D721Med (cell line): Measurements from ENCODE around the gene RFX7.
"Not testable (repeated sequence)": the region's sequence is repeated elsewhere in the genome, so short reads cannot be mapped to it uniquely, and the experiment has no call there.

Experiments
- DNase-seq: peaks from one replicate; pipeline ENCODE4 v3.0.0; 2011; ENCODE audit warnings: low spot score; ENCODE audit not compliant: insufficient read length
- FAIRE-seq: peaks from 2 replicates; lab custom pipeline; 2011; peaks lifted over from hg19 to GRCh38; lab: Jason Lieb, UNC
- TF ChIP-seq, protein P1 (sequence below): IDR thresholded peaks from 2 replicates; pipeline ENCODE4 v1.5.1; 2012; ENCODE audit warnings: mild to moderate bottlenecking, control low read depth; ENCODE audit not compliant: insufficient read depth; ENCODE audit errors: missing control alignments

The RFX7 gene

DNA sequence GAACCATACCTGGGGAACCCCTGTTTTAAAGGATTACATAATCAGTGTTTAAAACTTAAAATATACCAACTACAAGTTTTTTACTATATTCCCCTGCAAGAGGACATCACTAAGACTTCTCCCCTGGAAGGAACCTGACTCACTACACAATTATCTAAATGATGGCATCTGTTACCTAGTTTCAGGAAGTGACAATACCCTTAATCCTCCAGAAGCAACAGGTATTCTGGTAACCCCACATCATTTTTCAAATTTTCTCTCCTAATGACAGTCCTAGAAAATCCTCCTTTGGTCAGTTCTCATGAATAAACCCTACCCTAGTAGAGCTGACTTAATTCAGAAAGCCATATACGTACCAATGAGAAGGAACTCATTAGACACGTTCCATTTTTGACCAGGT is 78.4 kb downstream of the RFX7 start:
- TF ChIP-seq, protein P1, sequence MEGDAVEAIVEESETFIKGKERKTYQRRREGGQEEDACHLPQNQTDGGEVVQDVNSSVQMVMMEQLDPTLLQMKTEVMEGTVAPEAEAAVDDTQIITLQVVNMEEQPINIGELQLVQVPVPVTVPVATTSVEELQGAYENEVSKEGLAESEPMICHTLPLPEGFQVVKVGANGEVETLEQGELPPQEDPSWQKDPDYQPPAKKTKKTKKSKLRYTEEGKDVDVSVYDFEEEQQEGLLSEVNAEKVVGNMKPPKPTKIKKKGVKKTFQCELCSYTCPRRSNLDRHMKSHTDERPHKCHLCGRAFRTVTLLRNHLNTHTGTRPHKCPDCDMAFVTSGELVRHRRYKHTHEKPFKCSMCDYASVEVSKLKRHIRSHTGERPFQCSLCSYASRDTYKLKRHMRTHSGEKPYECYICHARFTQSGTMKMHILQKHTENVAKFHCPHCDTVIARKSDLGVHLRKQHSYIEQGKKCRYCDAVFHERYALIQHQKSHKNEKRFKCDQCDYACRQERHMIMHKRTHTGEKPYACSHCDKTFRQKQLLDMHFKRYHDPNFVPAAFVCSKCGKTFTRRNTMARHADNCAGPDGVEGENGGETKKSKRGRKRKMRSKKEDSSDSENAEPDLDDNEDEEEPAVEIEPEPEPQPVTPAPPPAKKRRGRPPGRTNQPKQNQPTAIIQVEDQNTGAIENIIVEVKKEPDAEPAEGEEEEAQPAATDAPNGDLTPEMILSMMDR: no peak

DNA sequence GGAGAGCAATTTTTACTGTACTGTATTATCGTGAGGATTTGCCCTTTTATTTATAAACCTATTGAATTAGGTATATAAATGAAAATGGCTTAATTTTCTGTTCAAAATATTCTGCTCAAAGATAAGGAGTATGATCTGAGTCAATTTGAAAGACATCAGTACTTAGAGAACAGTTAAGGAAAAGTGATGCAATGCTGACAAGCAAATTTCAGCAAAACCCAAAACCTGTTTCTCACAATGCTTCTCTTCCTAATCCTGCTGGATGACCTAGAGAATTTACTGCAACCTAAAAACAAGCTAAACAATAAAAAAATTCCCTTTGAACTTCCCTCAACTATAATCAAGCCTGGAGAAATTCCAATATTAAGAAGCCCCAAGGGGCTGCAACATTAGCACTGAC is 82.7 kb downstream of the RFX7 start:
- no peak for FAIRE-seq
- TF ChIP-seq, protein P1: no peak
- no peak for DNase-seq

More for the DNA sequence above, 78.4 kb downstream of the RFX7 start:
- FAIRE-seq: no peak
- DNase-seq: no peak

DNA sequence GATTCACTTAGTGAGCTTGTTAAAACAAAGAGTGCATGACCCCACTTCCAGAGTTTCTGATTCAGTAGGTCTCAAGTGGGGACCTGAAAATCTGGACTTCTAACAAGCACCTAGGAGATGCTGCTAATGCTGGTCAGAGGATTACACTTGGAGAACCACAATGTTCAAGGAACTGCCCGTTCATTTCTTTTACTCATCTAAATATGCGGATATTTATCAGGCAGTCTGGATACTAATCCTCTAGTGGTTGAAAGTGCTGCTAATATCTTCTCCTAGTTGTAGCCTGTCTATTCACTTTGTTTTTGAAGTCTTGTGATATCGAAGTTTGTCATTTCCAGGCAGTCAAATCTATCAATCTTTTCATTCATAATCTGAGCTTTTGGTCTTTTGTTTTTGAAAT is 86.8 kb downstream of the RFX7 start:
- DNase-seq: no peak
- FAIRE-seq: no peak
- TF ChIP-seq, protein P1: no peak

DNA sequence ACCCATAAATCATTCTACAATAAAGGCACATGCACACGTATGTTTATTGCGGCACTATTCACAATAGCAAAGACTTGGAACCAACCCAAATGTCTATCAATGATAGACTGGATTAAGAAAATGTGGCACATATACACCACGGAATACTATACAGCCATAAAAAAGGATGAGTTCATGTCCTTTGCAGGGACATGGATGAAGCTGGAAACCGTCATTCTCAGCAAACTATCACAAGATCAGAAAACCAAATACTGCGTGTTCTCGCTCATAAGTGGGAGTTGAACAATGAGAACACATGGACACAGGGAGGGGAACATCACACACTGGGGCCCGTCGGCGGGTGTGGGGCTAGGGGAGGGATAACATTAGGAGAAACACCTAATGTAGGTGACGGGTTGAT is 88.4 kb downstream of the RFX7 start:
- not testable (repeated sequence) for DNase-seq, FAIRE-seq

DNA sequence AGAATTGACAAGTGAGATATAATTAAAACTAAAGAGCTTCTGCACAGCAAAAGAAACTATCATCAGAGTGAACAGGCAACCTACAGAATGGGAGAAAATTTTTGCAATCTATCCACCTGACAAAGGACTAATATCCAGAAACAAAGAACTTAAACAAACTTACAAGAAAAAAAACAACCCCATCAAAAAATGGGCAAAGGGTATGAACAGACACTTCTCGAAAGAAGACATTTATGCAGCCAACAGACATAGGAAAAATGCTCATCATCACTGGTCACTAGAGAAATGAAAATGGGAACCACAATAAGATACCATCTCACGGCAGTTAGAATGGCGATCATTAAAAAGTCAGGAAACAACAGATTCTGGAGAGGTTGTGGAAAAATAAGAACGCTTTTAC is 88.9 kb downstream of the RFX7 start:
- not testable (repeated sequence) for FAIRE-seq, DNase-seq

DNA sequence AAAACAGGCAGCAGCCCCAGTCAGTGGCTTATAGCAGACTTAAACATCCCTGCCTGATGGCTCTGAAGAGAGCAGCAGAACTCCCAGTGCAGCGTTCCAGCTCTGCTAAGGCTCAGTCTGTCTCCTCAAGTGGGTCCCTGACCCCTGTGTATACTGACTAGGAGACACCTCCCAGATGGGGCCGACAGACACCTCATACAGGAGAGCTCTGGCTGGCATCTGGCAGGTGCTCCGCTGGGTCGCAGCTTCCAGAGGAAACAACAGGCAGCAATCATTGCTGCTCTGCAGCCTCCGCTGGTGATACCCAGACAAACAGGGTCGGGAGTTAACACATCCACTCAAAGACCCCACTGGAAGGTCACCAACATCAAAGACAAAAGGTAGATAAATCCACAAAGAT is 93.5 kb downstream of the RFX7 start:
- TF ChIP-seq, protein P1: no peak
- FAIRE-seq: no peak
- no peak for DNase-seq

DNA sequence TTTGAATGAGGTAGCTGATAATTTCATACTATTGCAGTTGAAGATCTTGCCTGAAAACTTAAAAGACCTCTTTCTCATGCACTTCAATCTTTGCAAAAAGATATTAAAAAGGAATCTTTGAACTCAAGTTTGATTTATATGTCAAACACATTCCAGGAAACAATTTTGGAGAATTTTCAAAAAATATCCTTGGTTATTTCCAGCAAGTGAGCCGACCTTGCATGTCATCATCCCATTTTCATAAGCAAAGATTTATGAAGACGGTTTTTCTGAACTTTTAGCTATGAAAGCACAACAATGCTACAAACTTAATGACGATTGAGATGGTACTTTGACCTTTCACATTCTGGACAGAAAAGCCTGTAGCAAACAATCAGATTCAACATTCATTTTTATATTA is 95.6 kb downstream of the RFX7 start:
- TF ChIP-seq, protein P1: no peak
- FAIRE-seq (no peak), DNase-seq (no peak)

DNA sequence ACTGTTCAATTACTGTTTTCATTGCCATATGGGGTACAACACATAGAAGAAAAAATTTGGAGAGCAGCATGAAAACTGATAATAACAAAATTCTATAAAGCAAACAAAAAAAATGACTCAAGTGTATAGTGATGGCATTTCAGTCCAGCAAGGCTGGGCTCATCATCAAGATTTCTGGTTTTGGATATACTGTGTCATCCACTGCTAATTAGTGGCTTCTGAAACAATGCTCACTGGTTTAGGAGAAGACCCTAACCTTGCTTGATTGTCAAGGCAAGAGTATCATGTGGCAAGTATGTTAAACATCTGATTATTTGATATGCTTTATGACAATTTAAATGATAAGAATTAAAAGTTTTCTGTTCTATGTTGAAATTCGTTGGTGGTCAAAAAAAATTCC is 96.9 kb downstream of the RFX7 start:
- FAIRE-seq: no peak
- TF ChIP-seq, protein P1: no peak
- no peak for DNase-seq

DNA sequence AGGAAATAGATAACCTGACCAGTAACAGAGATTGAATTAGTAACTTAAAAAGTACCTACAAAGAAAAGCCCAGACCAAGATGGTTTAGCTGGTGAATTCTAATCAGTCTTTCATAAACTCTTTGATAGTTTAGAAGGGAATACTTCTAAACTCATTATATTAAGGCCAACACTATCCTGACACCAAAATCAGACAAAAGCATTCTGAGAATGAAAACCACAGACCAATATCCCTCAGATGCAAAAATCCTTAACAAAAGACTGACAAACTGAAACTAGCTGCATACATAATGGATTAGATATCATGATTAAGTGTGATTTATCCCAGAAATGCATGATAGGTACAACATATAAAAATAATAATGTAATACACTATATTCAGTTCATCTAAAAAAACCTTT is 115.6 kb downstream of the RFX7 start:
- DNase-seq (no peak), FAIRE-seq (no peak)
- TF ChIP-seq, protein P1: no peak
